CD8-positive, alpha-beta memory T cell (primary cell): Measurements from ENCODE around the gene ME1. TPM values are rescaled to one million over a fixed set of nuclear protein-coding genes. Genes with fewer than 3 reads are reported as not detected.

Experiments used
- polyA plus RNA-seq: library from polyadenylated mRNA; unstranded; fragments of 300-500 nt; fragmentation: Illumina TruSeq; gene quantifications from one replicate; pipeline ENCODE4 v1.2.3, GENCODE V29; 2021
- total RNA-seq, 2 experiments: library from RNA; stranded (reverse); gene quantifications; one replicate each; pipeline ENCODE4 v1.2.3, GENCODE V29; 2021

The ME1 gene
- total and polyA plus RNA-seq, 3 experiments from 2014 or later: 0.42 to 4.9 (median 0.50) TPM

Other genes starting within 250 kb of the ME1 start
- gene PGM3, start 237.8 kb downstream of the ME1 start, total RNA-seq: 10 to 100 TPM; 18.7 to 19.8 TPM
- 10.8 TPM for gene PGM3, start 237.8 kb downstream of the ME1 start, polyA plus RNA-seq
- 1 to 10 TPM; 1.3 TPM for gene RWDD2A, start 237.7 kb downstream of the ME1 start, total RNA-seq
- 2.3 TPM for gene RWDD2A, start 237.7 kb downstream of the ME1 start, polyA plus RNA-seq
- gene PRSS35, start 81.5 kb upstream of the ME1 start, total RNA-seq: not detected
- gene PRSS35, start 81.5 kb upstream of the ME1 start, polyA plus RNA-seq: 6.5 TPM